Measurements from ENCODE around the gene SFTPD.

Gene SFTPD

DNA sequence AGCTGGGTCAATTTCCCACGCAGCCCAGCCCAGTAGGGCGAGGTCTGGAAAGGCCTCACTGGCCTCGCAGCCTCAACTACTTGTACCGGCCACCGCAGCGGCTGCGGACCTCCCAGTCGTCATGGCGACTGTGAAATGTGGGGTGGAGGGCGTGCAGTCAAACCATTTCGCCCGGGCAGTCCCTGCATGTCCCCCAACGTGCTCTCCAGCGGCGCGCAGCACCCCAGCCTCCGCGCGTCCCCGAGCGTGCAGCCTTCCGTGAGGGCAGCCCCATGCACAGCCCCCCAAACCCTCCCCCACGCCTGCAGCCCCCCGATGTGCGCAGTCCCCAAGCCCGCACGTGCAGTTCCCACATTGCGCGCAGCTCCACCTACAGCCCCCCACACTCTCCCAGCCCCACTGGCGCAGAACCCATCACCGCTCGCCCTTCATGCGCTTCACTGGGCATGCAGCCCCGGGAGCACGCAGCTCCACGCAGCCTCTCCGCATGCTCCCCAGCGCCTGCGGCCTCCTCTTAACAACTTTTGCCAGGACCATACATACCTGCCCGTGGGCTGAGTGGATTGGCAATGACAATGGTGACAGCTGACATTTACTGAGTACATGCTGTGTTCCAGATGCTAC lies 34.5 kb upstream of the SFTPD start:
- DNase-seq (ENCODE audit: low read depth, low spot score) = no peak
- peaks cover 24% of the 10 kb centered on the region for H3K27me3 ChIP-seq (ENCODE audit: insufficient read depth, insufficient read length)
- H3K9ac ChIP-seq (ENCODE audit: insufficient read length, low read depth) = no peak overlapping the region
- TF ChIP-seq SUZ12 (IDR thresholded peaks at IDR 0.05; ENCODE audit: extremely low read depth, insufficient read depth, insufficient read length) (no peak), ZNF274 (IDR thresholded peaks at IDR 0.05; ENCODE audit: low read depth, low read length) (no peak), YY1 (IDR thresholded peaks at IDR 0.05; ENCODE audit: insufficient read depth, insufficient read length) (no peak)
- no peaks in the 10 kb centered on the region for H3K36me3 ChIP-seq (ENCODE audit: insufficient read depth, insufficient read length, low read length)
- H3K4me1 ChIP-seq (ENCODE audit: insufficient read depth, insufficient read length) = no peaks in the 10 kb centered on the region
- no peaks in the 10 kb centered on the region for H3K9me3 ChIP-seq (ENCODE audit: insufficient read depth, low read length)
- no peak overlapping the region for H3K4me3 ChIP-seq (ENCODE audit: insufficient read length, low read depth)

DNA sequence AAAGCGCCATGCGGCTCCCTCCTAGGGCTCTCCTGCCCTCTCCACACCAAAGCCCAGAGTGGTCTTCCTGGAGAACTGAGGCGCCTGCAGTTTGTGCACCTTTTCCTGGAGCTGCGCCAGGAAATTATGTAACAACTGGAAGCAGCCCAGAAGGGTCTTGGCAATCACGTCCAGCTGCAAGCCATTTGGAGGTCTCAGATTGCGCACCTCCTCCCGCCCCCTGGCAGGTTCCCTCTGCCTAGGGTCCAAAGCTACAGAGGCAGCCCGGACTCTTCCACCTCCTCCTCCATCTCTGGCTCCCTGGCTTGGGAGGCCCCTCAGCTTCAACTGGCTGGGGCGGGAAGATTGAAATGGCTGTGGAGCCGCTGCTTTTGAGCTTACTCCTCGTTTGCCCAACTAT lies 34.0 kb upstream of the SFTPD start:
- TF ChIP-seq YY1 (IDR thresholded peaks at IDR 0.05; ENCODE audit: insufficient read depth, insufficient read length) (no peak), ZNF274 (IDR thresholded peaks at IDR 0.05; ENCODE audit: low read depth, low read length) (no peak), SUZ12 (IDR thresholded peaks at IDR 0.05; ENCODE audit: extremely low read depth, insufficient read depth, insufficient read length) (no peak)
- no peak overlapping the region for H3K4me3 ChIP-seq (ENCODE audit: insufficient read length, low read depth)
- no peak for DNase-seq (ENCODE audit: low read depth, low spot score)

DNA sequence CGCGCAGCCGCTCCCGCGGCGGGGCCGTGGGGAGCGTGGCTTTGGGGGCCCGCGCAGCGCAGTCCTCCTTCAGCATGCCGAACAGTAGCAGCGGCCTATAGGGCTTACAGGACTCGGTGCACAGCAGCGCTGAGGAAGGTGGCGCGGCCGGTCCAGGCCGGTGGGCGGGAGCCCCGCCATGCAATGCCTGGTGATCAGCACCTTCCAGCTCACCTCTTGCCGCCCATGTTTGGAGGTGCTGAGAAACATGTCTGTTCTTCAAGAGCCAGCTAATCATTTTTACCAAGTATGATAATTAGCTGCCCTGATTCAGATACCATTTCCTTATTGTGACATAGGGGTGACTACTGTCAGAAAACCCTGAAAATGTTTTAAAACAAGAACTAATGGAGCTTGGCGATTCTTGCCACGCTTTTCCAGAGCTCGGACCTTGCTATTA lies 33.5 kb upstream of the SFTPD start:
- Histone ChIP-seq H3K27me3 (ENCODE audit: insufficient read depth, insufficient read length) (peaks cover 24% of the 10 kb centered on the region), H3K9me3 (ENCODE audit: insufficient read depth, low read length) (no peaks in the 10 kb centered on the region), H3K36me3 (ENCODE audit: insufficient read depth, insufficient read length, low read length) (no peaks in the 10 kb centered on the region), H3K4me1 (ENCODE audit: insufficient read depth, insufficient read length) (no peaks in the 10 kb centered on the region), H3K4me3 (ENCODE audit: insufficient read length, low read depth) (peak overlapping the region; percentile 54), H3K9ac (ENCODE audit: insufficient read length, low read depth) (peak overlapping the region; percentile 74)
- no peak for DNase-seq (ENCODE audit: low read depth, low spot score)
- TF ChIP-seq SUZ12 (IDR thresholded peaks at IDR 0.05; ENCODE audit: extremely low read depth, insufficient read depth, insufficient read length) (no peak), YY1 (IDR thresholded peaks at IDR 0.05; ENCODE audit: insufficient read depth, insufficient read length) (no peak), ZNF274 (IDR thresholded peaks at IDR 0.05; ENCODE audit: low read depth, low read length) (no peak)

More for the DNA sequence above, 34.0 kb upstream of the SFTPD start:
- Histone ChIP-seq H3K36me3 (ENCODE audit: insufficient read depth, insufficient read length, low read length) (no peaks in the 10 kb centered on the region), H3K9me3 (ENCODE audit: insufficient read depth, low read length) (no peaks in the 10 kb centered on the region), H3K4me1 (ENCODE audit: insufficient read depth, insufficient read length) (no peaks in the 10 kb centered on the region), H3K9ac (ENCODE audit: insufficient read length, low read depth) (no peak overlapping the region), H3K27me3 (ENCODE audit: insufficient read depth, insufficient read length) (peaks cover 24% of the 10 kb centered on the region)

GRCh38 chr10:79981450-79982361 lies 32.8 kb upstream of the SFTPD start:
- Histone ChIP-seq H3K4me3 (ENCODE audit: insufficient read length, low read depth) (peak overlapping the region; percentile 54), H3K27me3 (ENCODE audit: insufficient read depth, insufficient read length) (peaks cover 24% of the 10 kb centered on the region), H3K9me3 (ENCODE audit: insufficient read depth, low read length) (0 out of 2 replicates have a peak, but pooled peaks cover 3% of the 10 kb centered on the region), H3K9ac (ENCODE audit: insufficient read length, low read depth) (peak overlapping the region; percentile 74), H3K36me3 (ENCODE audit: insufficient read depth, insufficient read length, low read length) (no peaks in the 10 kb centered on the region), H3K4me1 (ENCODE audit: insufficient read depth, insufficient read length) (no peaks in the 10 kb centered on the region)
- TF ChIP-seq SUZ12 (IDR thresholded peaks at IDR 0.05; ENCODE audit: extremely low read depth, insufficient read depth, insufficient read length) (no peak), ZNF274 (IDR thresholded peaks at IDR 0.05; ENCODE audit: low read depth, low read length) (no peak), YY1 (IDR thresholded peaks at IDR 0.05; ENCODE audit: insufficient read depth, insufficient read length) (no peak)
- DNase-seq (ENCODE audit: low read depth, low spot score) = peak; percentile 32

DNA sequence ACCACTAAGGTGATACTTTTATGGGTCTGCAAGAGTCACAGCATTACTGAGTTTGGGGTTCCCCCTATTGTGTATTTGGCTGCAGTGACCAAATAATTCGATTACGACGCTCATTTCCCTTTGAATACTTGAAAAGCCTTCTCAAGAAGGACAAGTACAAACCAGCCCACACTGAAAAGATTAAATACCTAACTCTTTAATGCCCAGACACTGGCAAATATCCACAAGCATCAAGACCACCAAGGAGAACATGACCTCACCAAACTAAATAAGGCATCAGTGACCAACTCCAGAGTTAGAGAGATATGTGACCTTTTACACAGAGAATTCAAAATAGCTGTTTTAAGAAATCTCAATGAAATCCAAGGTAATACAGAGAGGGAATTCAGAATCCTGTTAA lies 31.8 kb upstream of the SFTPD start:
- no peak for DNase-seq (ENCODE audit: low read depth, low spot score)
- TF ChIP-seq YY1 (IDR thresholded peaks at IDR 0.05; ENCODE audit: insufficient read depth, insufficient read length) (no peak), ZNF274 (IDR thresholded peaks at IDR 0.05; ENCODE audit: low read depth, low read length) (no peak), SUZ12 (IDR thresholded peaks at IDR 0.05; ENCODE audit: extremely low read depth, insufficient read depth, insufficient read length) (no peak)

GRCh38 chr10:79979976-79980687 lies 31.2 kb upstream of the SFTPD start:
- TF ChIP-seq SUZ12 (IDR thresholded peaks at IDR 0.05; ENCODE audit: extremely low read depth, insufficient read depth, insufficient read length) = no peak
- no peak for TF ChIP-seq ZNF274 (IDR thresholded peaks at IDR 0.05; ENCODE audit: low read depth, low read length)
- TF ChIP-seq YY1 (IDR thresholded peaks at IDR 0.05; ENCODE audit: insufficient read depth, insufficient read length) = no peak
- DNase-seq (ENCODE audit: low read depth, low spot score) = no peak
- no peak overlapping the region for H3K4me3 ChIP-seq (ENCODE audit: insufficient read length, low read depth)
- H3K9me3 ChIP-seq (ENCODE audit: insufficient read depth, low read length) = peaks cover 18% of the 10 kb centered on the region; the same call in 1 of the 2 replicates
- peaks cover 24% of the 10 kb centered on the region for H3K27me3 ChIP-seq (ENCODE audit: insufficient read depth, insufficient read length)
- no peak overlapping the region for H3K9ac ChIP-seq (ENCODE audit: insufficient read length, low read depth)
- no peaks in the 10 kb centered on the region for H3K4me1 ChIP-seq (ENCODE audit: insufficient read depth, insufficient read length)
- no peaks in the 10 kb centered on the region for H3K36me3 ChIP-seq (ENCODE audit: insufficient read depth, insufficient read length, low read length)

More for the DNA sequence above, 31.8 kb upstream of the SFTPD start:
- Histone ChIP-seq H3K9ac (ENCODE audit: insufficient read length, low read depth) (no peak overlapping the region), H3K9me3 (ENCODE audit: insufficient read depth, low read length) (peaks cover 13% of the 10 kb centered on the region; the same call in 1 of the 2 replicates), H3K4me1 (ENCODE audit: insufficient read depth, insufficient read length) (no peaks in the 10 kb centered on the region), H3K27me3 (ENCODE audit: insufficient read depth, insufficient read length) (peaks cover 24% of the 10 kb centered on the region), H3K4me3 (ENCODE audit: insufficient read length, low read depth) (no peak overlapping the region), H3K36me3 (ENCODE audit: insufficient read depth, insufficient read length, low read length) (no peaks in the 10 kb centered on the region)
